SK-N-SH (cell line): Measurements from ENCODE around the gene DYNC2H1.

ENCODE experiments used
- EZH2phosphoT487 ChIP-seq: fragments of 200-600 bp; sonication (generic); IDR thresholded peaks from 2 replicates; pipeline ENCODE4 v1.6.1; 2017; ENCODE audit warnings: low read depth, mixed run types, mild to moderate bottlenecking, antibody characterized with exemption, moderate library complexity, borderline replicate concordance
- MEF2A ChIP-seq: IDR thresholded peaks from 2 replicates; pipeline ENCODE4 v1.4.0; 2012; ENCODE audit warnings: low read depth, borderline replicate concordance
- MXI1 ChIP-seq: IDR thresholded peaks from 2 replicates; pipeline ENCODE4 v1.6.1; 2012; ENCODE audit warnings: mild to moderate bottlenecking, low read depth, low read length, improper control_type of control experiment
- POLR2AphosphoS5 ChIP-seq: IDR thresholded peaks from 2 replicates; pipeline ENCODE4 v1.6.1; 2012; ENCODE audit warnings: low read depth, low read length
- SMC3 ChIP-seq: IDR thresholded peaks from 2 replicates; pipeline ENCODE4 v1.6.1; 2012; ENCODE audit warnings: low read depth, low read length, improper control_type of control experiment
- TF ChIP-seq, protein P1 (sequence below): fragments of 200-600 bp; sonication (generic); IDR thresholded peaks from 2 replicates; pipeline ENCODE4 v1.6.1; 2017; ENCODE audit warnings: antibody characterized with exemption, mild to moderate bottlenecking, moderate library complexity
- TF ChIP-seq, protein P2 (sequence below): fragments of 150-350 bp; IDR thresholded peaks from 2 replicates; pipeline ENCODE4 v1.6.1; 2016; ENCODE audit warnings: mild to moderate bottlenecking, low read depth, low read length
- TF ChIP-seq, protein P3 (sequence below): IDR thresholded peaks from 2 replicates; pipeline ENCODE4 v1.6.1; 2012; ENCODE audit warnings: mild to moderate bottlenecking, low read depth, low read length, moderate library complexity
- TF ChIP-seq, protein P4 (sequence below): IDR thresholded peaks from 2 replicates; pipeline ENCODE4 v1.4.0; 2012; ENCODE audit warnings: low read depth

DNA sequence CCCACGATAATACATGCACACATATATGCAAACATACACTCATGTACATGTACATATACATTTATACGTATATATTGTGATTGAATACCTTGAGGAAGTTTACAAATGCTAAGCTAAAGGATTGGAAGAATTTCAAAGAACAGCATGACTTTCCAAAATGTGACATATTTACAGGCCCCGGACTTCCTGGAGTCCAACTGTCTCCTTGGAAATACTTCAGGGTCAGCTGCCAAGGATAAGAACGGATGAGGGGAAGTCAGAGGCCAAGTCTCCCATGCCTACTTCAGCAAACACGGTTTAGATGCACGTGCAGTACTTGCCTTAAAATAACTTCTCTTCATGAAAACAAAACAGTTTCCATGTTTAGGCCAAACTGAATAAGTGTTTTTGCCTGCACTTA is 213.6 kb downstream of the DYNC2H1 start:
- TF ChIP-seq, protein P1, sequence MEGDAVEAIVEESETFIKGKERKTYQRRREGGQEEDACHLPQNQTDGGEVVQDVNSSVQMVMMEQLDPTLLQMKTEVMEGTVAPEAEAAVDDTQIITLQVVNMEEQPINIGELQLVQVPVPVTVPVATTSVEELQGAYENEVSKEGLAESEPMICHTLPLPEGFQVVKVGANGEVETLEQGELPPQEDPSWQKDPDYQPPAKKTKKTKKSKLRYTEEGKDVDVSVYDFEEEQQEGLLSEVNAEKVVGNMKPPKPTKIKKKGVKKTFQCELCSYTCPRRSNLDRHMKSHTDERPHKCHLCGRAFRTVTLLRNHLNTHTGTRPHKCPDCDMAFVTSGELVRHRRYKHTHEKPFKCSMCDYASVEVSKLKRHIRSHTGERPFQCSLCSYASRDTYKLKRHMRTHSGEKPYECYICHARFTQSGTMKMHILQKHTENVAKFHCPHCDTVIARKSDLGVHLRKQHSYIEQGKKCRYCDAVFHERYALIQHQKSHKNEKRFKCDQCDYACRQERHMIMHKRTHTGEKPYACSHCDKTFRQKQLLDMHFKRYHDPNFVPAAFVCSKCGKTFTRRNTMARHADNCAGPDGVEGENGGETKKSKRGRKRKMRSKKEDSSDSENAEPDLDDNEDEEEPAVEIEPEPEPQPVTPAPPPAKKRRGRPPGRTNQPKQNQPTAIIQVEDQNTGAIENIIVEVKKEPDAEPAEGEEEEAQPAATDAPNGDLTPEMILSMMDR, result no peak
- no peak for TF ChIP-seq SMC3
- TF ChIP-seq MEF2A, result no peak
- TF ChIP-seq, protein P2, sequence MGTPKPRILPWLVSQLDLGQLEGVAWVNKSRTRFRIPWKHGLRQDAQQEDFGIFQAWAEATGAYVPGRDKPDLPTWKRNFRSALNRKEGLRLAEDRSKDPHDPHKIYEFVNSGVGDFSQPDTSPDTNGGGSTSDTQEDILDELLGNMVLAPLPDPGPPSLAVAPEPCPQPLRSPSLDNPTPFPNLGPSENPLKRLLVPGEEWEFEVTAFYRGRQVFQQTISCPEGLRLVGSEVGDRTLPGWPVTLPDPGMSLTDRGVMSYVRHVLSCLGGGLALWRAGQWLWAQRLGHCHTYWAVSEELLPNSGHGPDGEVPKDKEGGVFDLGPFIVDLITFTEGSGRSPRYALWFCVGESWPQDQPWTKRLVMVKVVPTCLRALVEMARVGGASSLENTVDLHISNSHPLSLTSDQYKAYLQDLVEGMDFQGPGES, result no peak
- TF ChIP-seq POLR2AphosphoS5, result no peak
- TF ChIP-seq MXI1, result no peak
- TF ChIP-seq, protein P3, sequence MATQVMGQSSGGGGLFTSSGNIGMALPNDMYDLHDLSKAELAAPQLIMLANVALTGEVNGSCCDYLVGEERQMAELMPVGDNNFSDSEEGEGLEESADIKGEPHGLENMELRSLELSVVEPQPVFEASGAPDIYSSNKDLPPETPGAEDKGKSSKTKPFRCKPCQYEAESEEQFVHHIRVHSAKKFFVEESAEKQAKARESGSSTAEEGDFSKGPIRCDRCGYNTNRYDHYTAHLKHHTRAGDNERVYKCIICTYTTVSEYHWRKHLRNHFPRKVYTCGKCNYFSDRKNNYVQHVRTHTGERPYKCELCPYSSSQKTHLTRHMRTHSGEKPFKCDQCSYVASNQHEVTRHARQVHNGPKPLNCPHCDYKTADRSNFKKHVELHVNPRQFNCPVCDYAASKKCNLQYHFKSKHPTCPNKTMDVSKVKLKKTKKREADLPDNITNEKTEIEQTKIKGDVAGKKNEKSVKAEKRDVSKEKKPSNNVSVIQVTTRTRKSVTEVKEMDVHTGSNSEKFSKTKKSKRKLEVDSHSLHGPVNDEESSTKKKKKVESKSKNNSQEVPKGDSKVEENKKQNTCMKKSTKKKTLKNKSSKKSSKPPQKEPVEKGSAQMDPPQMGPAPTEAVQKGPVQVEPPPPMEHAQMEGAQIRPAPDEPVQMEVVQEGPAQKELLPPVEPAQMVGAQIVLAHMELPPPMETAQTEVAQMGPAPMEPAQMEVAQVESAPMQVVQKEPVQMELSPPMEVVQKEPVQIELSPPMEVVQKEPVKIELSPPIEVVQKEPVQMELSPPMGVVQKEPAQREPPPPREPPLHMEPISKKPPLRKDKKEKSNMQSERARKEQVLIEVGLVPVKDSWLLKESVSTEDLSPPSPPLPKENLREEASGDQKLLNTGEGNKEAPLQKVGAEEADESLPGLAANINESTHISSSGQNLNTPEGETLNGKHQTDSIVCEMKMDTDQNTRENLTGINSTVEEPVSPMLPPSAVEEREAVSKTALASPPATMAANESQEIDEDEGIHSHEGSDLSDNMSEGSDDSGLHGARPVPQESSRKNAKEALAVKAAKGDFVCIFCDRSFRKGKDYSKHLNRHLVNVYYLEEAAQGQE, result no peak
- TF ChIP-seq, protein P4, sequence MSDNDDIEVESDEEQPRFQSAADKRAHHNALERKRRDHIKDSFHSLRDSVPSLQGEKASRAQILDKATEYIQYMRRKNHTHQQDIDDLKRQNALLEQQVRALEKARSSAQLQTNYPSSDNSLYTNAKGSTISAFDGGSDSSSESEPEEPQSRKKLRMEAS, result no peak
- no peak for TF ChIP-seq EZH2phosphoT487
